Spinal cord (tissue), 10 donors: ENCODE data around the gene BABAM1. TPM values are rescaled to one million over a fixed set of nuclear protein-coding genes. Genes with fewer than 3 reads are reported as not detected.

Source experiments
- DNase-seq, 6 donors: peaks; one replicate each; pipeline versions ENCODE4 v3.0.0 to v3.0.0-alpha.2; 2013 to 2015; ENCODE audit warnings: low spot score in 6 of 6, low read depth in 4 of 6
- H3K27ac ChIP-seq: one replicate; pipeline ENCODE4 v1.5.1; 2013; ENCODE audit warnings: low read depth, low read length, control low read depth
- H3K27me3 ChIP-seq: one replicate; pipeline ENCODE4 v1.6.1; 2013; ENCODE audit warnings: low read length; ENCODE audit not compliant: control insufficient read depth, insufficient read depth
- H3K36me3 ChIP-seq: one replicate; pipeline ENCODE4 v1.6.1; 2013; ENCODE audit warnings: low read length; ENCODE audit not compliant: control insufficient read depth, insufficient read depth
- H3K4me1 ChIP-seq: one replicate; pipeline ENCODE4 v1.6.1; 2013; ENCODE audit warnings: low read length; ENCODE audit not compliant: control insufficient read depth, insufficient read depth
- H3K4me3 ChIP-seq: one replicate; pipeline ENCODE4 v1.5.1; 2013; ENCODE audit warnings: low read depth, low read length, control low read depth
- H3K9me3 ChIP-seq: one replicate; pipeline ENCODE4 v1.6.1; 2013; ENCODE audit warnings: low read length; ENCODE audit not compliant: control insufficient read depth, insufficient read depth
- WGBS: methylation state at CpG from one replicate; pipeline ENCODE4 v1.1.5; 2013; ENCODE audit warnings: missing lambda C conversion rate; ENCODE audit not compliant: insufficient coverage; 5-methylcytosine and 5-hydroxymethylcytosine counted together
- polyA plus RNA-seq, 2 donors: library from polyadenylated mRNA; unstranded; fragments of 120-200 nt; gene quantifications; one replicate each; pipeline ENCODE4 v1.2.1, GENCODE V29; 2013; ENCODE audit not compliant: insufficient read length in 2 of 2
- total RNA-seq, 2 donors: library from RNA; depleted of rRNA in 1 of 2; stranded (reverse); fragments of 120-200 nt in 1 of 2; fragments of >200 nt in 1 of 2; gene quantifications; one replicate each; pipeline versions ENCODE4 v1.2.3 to v1.2.4, GENCODE V29; 2013 to 2014
- donor health status: healthy.

BABAM1 gene
- total and polyA plus RNA-seq, 4 donors: 60.1 to 137 (median 116) TPM

- H3K36me3 ChIP-seq: peaks cover 64% of the 10 kb centered on the region
- peak overlapping the region; percentile 47 for H3K27ac ChIP-seq
Measured at GRCh38 chr19:17234911-17235299, 32.3 kb upstream of the BABAM1 start.

GRCh38 chr19:17235300-17235970, 31.8 kb upstream of the BABAM1 start:
- WGBS: 4% methylated on average over 80 of the region's 80 CpGs
- peak overlapping the region; percentile 47 for H3K27ac ChIP-seq
- no peaks in the 10 kb centered on the region for H3K27me3 ChIP-seq
- peaks cover 23% of the 10 kb centered on the region for H3K4me1 ChIP-seq
- peak overlapping the region; percentile 40 for H3K4me3 ChIP-seq
- peaks cover 64% of the 10 kb centered on the region for H3K36me3 ChIP-seq
- peak in 3 of 6 donors; percentile 59 to 91 (median 88) for DNase-seq
- H3K9me3 ChIP-seq: no peaks in the 10 kb centered on the region

More at GRCh38 chr19:17234911-17235299, 32.3 kb upstream of the BABAM1 start:
- DNase-seq: peak in 2 of 6 donors; percentile 56 to 74
- Histone ChIP-seq H3K27me3 (no peaks in the 10 kb centered on the region), H3K4me1 (peaks cover 23% of the 10 kb centered on the region), H3K4me3 (peak overlapping the region; percentile 40), H3K9me3 (no peaks in the 10 kb centered on the region)
- 36% methylated on average over 8 of the region's 11 CpGs for WGBS

GRCh38 chr19:17235971-17236777, 31.1 kb upstream of the BABAM1 start:
- WGBS: 20% methylated on average over 3 of the region's 27 CpGs
- no peak overlapping the region for H3K4me3 ChIP-seq
- no peaks in the 10 kb centered on the region for H3K9me3 ChIP-seq
- peaks cover 23% of the 10 kb centered on the region for H3K4me1 ChIP-seq
- H3K36me3 ChIP-seq: peaks cover 62% of the 10 kb centered on the region
- H3K27me3 ChIP-seq: no peaks in the 10 kb centered on the region
- DNase-seq: peak in 1 of 6 donors; percentile 74
- H3K27ac ChIP-seq: no peak overlapping the region

- Histone ChIP-seq H3K27ac (no peak overlapping the region), H3K4me1 (peaks cover 23% of the 10 kb centered on the region), H3K27me3 (no peaks in the 10 kb centered on the region), H3K36me3 (peaks cover 56% of the 10 kb centered on the region), H3K9me3 (no peaks in the 10 kb centered on the region), H3K4me3 (no peak overlapping the region)
- 52% methylated on average over 12 of the region's 18 CpGs for WGBS
- DNase-seq: no peak
Measured at GRCh38 chr19:17236811-17237543, 30.3 kb upstream of the BABAM1 start.

GRCh38 chr19:17237747-17238706, 29.2 kb upstream of the BABAM1 start:
- Histone ChIP-seq H3K4me3 (no peak overlapping the region), H3K9me3 (no peaks in the 10 kb centered on the region), H3K27ac (no peak overlapping the region), H3K27me3 (no peaks in the 10 kb centered on the region), H3K4me1 (peaks cover 32% of the 10 kb centered on the region), H3K36me3 (peaks cover 50% of the 10 kb centered on the region)
- WGBS: 94% methylated on average over 7 of the region's 13 CpGs
- no peak for DNase-seq

- Histone ChIP-seq H3K4me3 (no peak overlapping the region), H3K27me3 (no peaks in the 10 kb centered on the region), H3K9me3 (no peaks in the 10 kb centered on the region), H3K36me3 (peaks cover 37% of the 10 kb centered on the region), H3K27ac (no peak overlapping the region), H3K4me1 (peaks cover 39% of the 10 kb centered on the region)
- WGBS: 71% methylated on average over 18 of the region's 24 CpGs
- DNase-seq: no peak
Measured at GRCh38 chr19:17240062-17240752, 27.0 kb upstream of the BABAM1 start.

- peaks cover 37% of the 10 kb centered on the region for H3K4me1 ChIP-seq
- H3K36me3 ChIP-seq: peaks cover 35% of the 10 kb centered on the region
- H3K4me3 ChIP-seq: no peak overlapping the region
- 100% methylated on average over 6 of the region's 6 CpGs for WGBS
- DNase-seq: no peak
- no peaks in the 10 kb centered on the region for H3K9me3 ChIP-seq
- no peaks in the 10 kb centered on the region for H3K27me3 ChIP-seq
- H3K27ac ChIP-seq: no peak overlapping the region
Measured at GRCh38 chr19:17240826-17241399, 26.3 kb upstream of the BABAM1 start.

- peaks cover 26% of the 10 kb centered on the region for H3K36me3 ChIP-seq
- H3K4me3 ChIP-seq: no peak overlapping the region
- no peaks in the 10 kb centered on the region for H3K9me3 ChIP-seq
- H3K4me1 ChIP-seq: peaks cover 43% of the 10 kb centered on the region
- H3K27me3 ChIP-seq: no peaks in the 10 kb centered on the region
- no peak for DNase-seq
- 46% methylated on average over 4 of the region's 8 CpGs for WGBS
- H3K27ac ChIP-seq: no peak overlapping the region
Measured at GRCh38 chr19:17242431-17243208, 24.6 kb upstream of the BABAM1 start.
